ENCODE results near the gene OSBPL3.

The OSBPL3 gene

GRCh38 chr7:24979863-24980533 lies at the start of gene OSBPL3:
Gene OSBPL3 (minus strand): TSS chr7:24980178. CDS start chr7:24892472, 87,706 bp downstream.
- peak; percentile 98 for DNase-seq (ENCODE audit: low read depth)
- peak within 1 kb of the TSS; percentile 75 for H3K4me3 ChIP-seq (ENCODE audit: low read depth, low read length)
- TF ChIP-seq POLR2A (IDR thresholded peaks at IDR 0.05; ENCODE audit: extremely low read depth, insufficient read length) (peak; percentile 66), MYC (IDR thresholded peaks at IDR 0.05; ENCODE audit: low read depth, low read length) (peak; percentile 62), CTCF (IDR thresholded peaks at IDR 0.05; ENCODE audit: low read depth, low read length) (no peak), MAX (IDR thresholded peaks at IDR 0.05; ENCODE audit: low read depth, low read length) (peak; percentile 70)

- no peak overlapping the region for H3K4me3 ChIP-seq (ENCODE audit: low read depth, low read length)
- DNase-seq (ENCODE audit: low read depth), result no peak
- no peak for TF ChIP-seq POLR2A (IDR thresholded peaks at IDR 0.05; ENCODE audit: extremely low read depth, insufficient read length)
- TF ChIP-seq MYC (IDR thresholded peaks at IDR 0.05; ENCODE audit: low read depth, low read length), result no peak
- TF ChIP-seq CTCF (IDR thresholded peaks at IDR 0.05; ENCODE audit: low read depth, low read length), result no peak
- no peak for TF ChIP-seq MAX (IDR thresholded peaks at IDR 0.05; ENCODE audit: low read depth, low read length)
Measured at GRCh38 chr7:25029075-25029474, 49.1 kb upstream of the OSBPL3 start.

GRCh38 chr7:25028370-25029021 lies 48.5 kb upstream of the OSBPL3 start:
- H3K4me3 ChIP-seq (ENCODE audit: low read depth, low read length), result no peak overlapping the region
- no peak for TF ChIP-seq POLR2A (IDR thresholded peaks at IDR 0.05; ENCODE audit: extremely low read depth, insufficient read length)
- TF ChIP-seq MAX (IDR thresholded peaks at IDR 0.05; ENCODE audit: low read depth, low read length), result no peak
- TF ChIP-seq CTCF (IDR thresholded peaks at IDR 0.05; ENCODE audit: low read depth, low read length), result no peak
- no peak for TF ChIP-seq MYC (IDR thresholded peaks at IDR 0.05; ENCODE audit: low read depth, low read length)
- DNase-seq (ENCODE audit: low read depth), result no peak

- TF ChIP-seq MYC (IDR thresholded peaks at IDR 0.05; ENCODE audit: low read depth, low read length) (no peak), POLR2A (IDR thresholded peaks at IDR 0.05; ENCODE audit: extremely low read depth, insufficient read length) (no peak), MAX (IDR thresholded peaks at IDR 0.05; ENCODE audit: low read depth, low read length) (no peak), CTCF (IDR thresholded peaks at IDR 0.05; ENCODE audit: low read depth, low read length) (no peak)
- H3K4me3 ChIP-seq (ENCODE audit: low read depth, low read length), result no peak overlapping the region
- DNase-seq (ENCODE audit: low read depth), result no peak
Measured at GRCh38 chr7:25026156-25026555, 46.2 kb upstream of the OSBPL3 start.

- no peak overlapping the region for H3K4me3 ChIP-seq (ENCODE audit: low read depth, low read length)
- no peak for DNase-seq (ENCODE audit: low read depth)
- TF ChIP-seq MAX (IDR thresholded peaks at IDR 0.05; ENCODE audit: low read depth, low read length) (no peak), MYC (IDR thresholded peaks at IDR 0.05; ENCODE audit: low read depth, low read length) (no peak), CTCF (IDR thresholded peaks at IDR 0.05; ENCODE audit: low read depth, low read length) (no peak), POLR2A (IDR thresholded peaks at IDR 0.05; ENCODE audit: extremely low read depth, insufficient read length) (no peak)
Measured at GRCh38 chr7:25025218-25025671, 45.3 kb upstream of the OSBPL3 start.
